Tibial nerve (tissue), 4 donors: ENCODE data around the gene CD74. TPM values are rescaled to one million over a fixed set of nuclear protein-coding genes. Genes with fewer than 3 reads are reported as not detected.

Source experiments
- DNase-seq, 2 donors: peaks; one replicate each; pipeline ENCODE4 v3.0.0-alpha.2; 2019; ENCODE audit warnings: low spot score in 2 of 2
- H3K27ac ChIP-seq, 4 donors: fragments of 200-600 bp; sonication (generic) in 3 of 4; one replicate each; pipeline ENCODE4 v1.5.1; 2017 to 2019; ENCODE audit warnings: mild to moderate bottlenecking in 1 of 4
- H3K27me3 ChIP-seq, 2 donors: fragments of 200-600 bp; sonication (generic) in 1 of 2; one replicate each; pipeline versions ENCODE4 v1.5.1 to v1.6.0; 2017 to 2019
- H3K36me3 ChIP-seq, 3 donors: fragments of 200-600 bp; sonication (generic); one replicate each; pipeline ENCODE4 v1.5.1; 2018 to 2019
- H3K4me1 ChIP-seq, 4 donors: fragments of 200-600 bp; sonication (generic) in 3 of 4; one replicate each; pipeline ENCODE4 v1.5.1; 2017 to 2019
- H3K4me3 ChIP-seq, 4 donors: fragments of 200-600 bp; sonication (generic) in 3 of 4; one replicate each; pipeline ENCODE4 v1.5.1; 2017 to 2019; ENCODE audit warnings: mild to moderate bottlenecking in 1 of 4, moderate library complexity in 1 of 4
- H3K9me3 ChIP-seq, 4 donors: fragments of 200-600 bp; sonication (generic) in 3 of 4; one replicate each; pipeline ENCODE4 v1.5.1; 2017 to 2019
- CTCF ChIP-seq, 5 experiments: fragments of 200-600 bp in 3 of 5; fragments of 450-650 bp in 2 of 5; sonication (generic) in 3 of 5; IDR thresholded peaks; one replicate each; pipeline ENCODE4 v1.5.1; 2016 to 2019; ENCODE audit warnings: antibody characterized with exemption in 5 of 5, mild to moderate bottlenecking in 3 of 5, moderate library complexity in 2 of 5
- EP300 ChIP-seq, 2 donors: sonication (generic); formaldehyde crosslinking; IDR thresholded peaks; one replicate each; pipeline ENCODE4 v1.6.1; 2017; ENCODE audit warnings: antibody characterized with exemption in 2 of 2, mild to moderate bottlenecking in 1 of 2
- POLR2A ChIP-seq, 2 donors: fragments of 450-650 bp; IDR thresholded peaks; one replicate each; pipeline ENCODE4 v1.6.1; 2017; ENCODE audit warnings: antibody characterized with exemption in 2 of 2, mild to moderate bottlenecking in 2 of 2, moderate library complexity in 2 of 2
- WGBS, 2 donors: methylation state at CpG; one replicate each; pipeline ENCODE4 v1.1.5; 2018; 5-methylcytosine and 5-hydroxymethylcytosine counted together
- total RNA-seq, 4 donors: library from RNA; depleted of rRNA; stranded (reverse); fragments of >200 nt; gene quantifications; one replicate each; pipeline ENCODE4 v1.1.0, GENCODE V29; 2016

The CD74 gene
- total RNA-seq, 4 donors from 2014 or later: 309 to 1,049 (median 557) TPM

GRCh38 chr5:150361301-150361700, 51.4 kb downstream of the CD74 start:
- Histone ChIP-seq H3K4me3 (no peak overlapping the region), H3K27ac (no peak overlapping the region), H3K36me3 (peaks cover 4 to 57% (median 16%) of the 10 kb centered on the region in 3 donors), H3K4me1 (peaks cover 0 to 21% (median 13%) of the 10 kb centered on the region in 4 donors), H3K27me3 (no peaks in the 10 kb centered on the region), H3K9me3 (no peaks in the 10 kb centered on the region)
- 83 to 88% methylated on average over 1 of the region's 1 CpG for WGBS, 2 donors
- TF ChIP-seq POLR2A (IDR thresholded peaks at IDR 0.05) (no peak), EP300 (IDR thresholded peaks at IDR 0.05) (no peak)
- DNase-seq: no peak

GRCh38 chr5:150358261-150359095, 54.2 kb downstream of the CD74 start:
- Histone ChIP-seq H3K9me3 (no peaks in the 10 kb centered on the region), H3K4me3 (peak overlapping the region; percentile 62 to 87 (median 78)), H3K27ac (peak overlapping the region in 2 of 4 donors; percentile 71 to 83), H3K36me3 (peaks cover 0 to 29% (median 16%) of the 10 kb centered on the region in 3 donors), H3K27me3 (no peaks in the 10 kb centered on the region), H3K4me1 (peaks cover 0 to 21% (median 13%) of the 10 kb centered on the region in 4 donors)
- 53 to 56% methylated on average over 23 of the region's 23 CpGs for WGBS, 2 donors
- DNase-seq: no peak
- TF ChIP-seq CTCF (IDR thresholded peaks at IDR 0.05): no peak
- no peak for TF ChIP-seq POLR2A (IDR thresholded peaks at IDR 0.05)
- no peak for TF ChIP-seq EP300 (IDR thresholded peaks at IDR 0.05)

- peak within 1 kb of the TSS; percentile 62 to 87 (median 78) for H3K4me3 ChIP-seq
- no peaks in the 10 kb centered on the region for H3K9me3 ChIP-seq
- 0 to 1% methylated on average over 57 to 77 of the region's 90 CpGs for whole genome bisulfite sequencing, 2 donors
- DNase-seq: peak; percentile 96 to 98
- TF ChIP-seq POLR2A (IDR thresholded peaks at IDR 0.05): peak in 1 of 2 donors; percentile 41
- TF ChIP-seq EP300 (IDR thresholded peaks at IDR 0.05): peak; percentile 73 to 78
- TF ChIP-seq CTCF (IDR thresholded peaks at IDR 0.05): peak in 1 of 5 experiments; percentile 26
- H3K4me1 ChIP-seq: peaks cover 0 to 21% (median 13%) of the 10 kb centered on the region in 4 donors
- H3K27me3 ChIP-seq: no peaks in the 10 kb centered on the region
- peaks cover 0 to 20% (median 12%) of the 10 kb centered on the region in 3 donors for H3K36me3 ChIP-seq
- peak within 1 kb of the TSS; percentile 41 to 83 (median 68) for H3K27ac ChIP-seq
Measured at GRCh38 chr5:150357326-150358260, 55.1 kb downstream of the CD74 start, which contains the start of gene TCOF1. Gene TCOF1 (plus strand): TSS chr5:150357697. CDS start chr5:150357747, 50 bp downstream.

GRCh38 chr5:150356575-150357294, 56.0 kb downstream of the CD74 start:
- peaks cover 0 to 21% (median 13%) of the 10 kb centered on the region in 4 donors for H3K4me1 ChIP-seq
- TF ChIP-seq EP300 (IDR thresholded peaks at IDR 0.05) (no peak), POLR2A (IDR thresholded peaks at IDR 0.05) (no peak), CTCF (IDR thresholded peaks at IDR 0.05) (no peak)
- 57 to 65% methylated on average over 10 of the region's 10 CpGs for whole genome bisulfite sequencing, 2 donors
- DNase-seq: no peak
- H3K9me3 ChIP-seq: no peaks in the 10 kb centered on the region
- peak overlapping the region in 3 of 4 donors; percentile 53 to 83 (median 60) for H3K27ac ChIP-seq
- H3K4me3 ChIP-seq: peak overlapping the region; percentile 62 to 87 (median 78)
- H3K27me3 ChIP-seq: no peaks in the 10 kb centered on the region
- peaks cover 0 to 11% (median 6%) of the 10 kb centered on the region in 3 donors for H3K36me3 ChIP-seq

GRCh38 chr5:150355791-150356190, 56.9 kb downstream of the CD74 start:
- H3K27ac ChIP-seq: no peak overlapping the region
- no peak for DNase-seq
- H3K4me3 ChIP-seq: no peak overlapping the region
- no peaks in the 10 kb centered on the region for H3K9me3 ChIP-seq
- peaks cover 0 to 2% (median 0%) of the 10 kb centered on the region in 3 donors for H3K36me3 ChIP-seq
- H3K27me3 ChIP-seq: no peaks in the 10 kb centered on the region
- H3K4me1 ChIP-seq: peaks cover 0 to 25% (median 16%) of the 10 kb centered on the region in 4 donors
- 79 to 81% methylated on average over 2 of the region's 2 CpGs for WGBS, 2 donors
- no peak for TF ChIP-seq CTCF (IDR thresholded peaks at IDR 0.05)
- TF ChIP-seq POLR2A (IDR thresholded peaks at IDR 0.05): no peak
- no peak for TF ChIP-seq EP300 (IDR thresholded peaks at IDR 0.05)
